Measurements from ENCODE around the gene RBM19. TPM values are rescaled to one million over a fixed set of nuclear protein-coding genes. Genes with fewer than 3 reads are reported as not detected.

RBM19 gene
- total RNA-seq, 1 donor from 2014 or later: 25.5 TPM

- no peak for DNase-seq (ENCODE audit: low read depth)
These were observed 83.4 kb downstream of the RBM19 start for GRCh38 chr12:113882690-113883089.

DNA sequence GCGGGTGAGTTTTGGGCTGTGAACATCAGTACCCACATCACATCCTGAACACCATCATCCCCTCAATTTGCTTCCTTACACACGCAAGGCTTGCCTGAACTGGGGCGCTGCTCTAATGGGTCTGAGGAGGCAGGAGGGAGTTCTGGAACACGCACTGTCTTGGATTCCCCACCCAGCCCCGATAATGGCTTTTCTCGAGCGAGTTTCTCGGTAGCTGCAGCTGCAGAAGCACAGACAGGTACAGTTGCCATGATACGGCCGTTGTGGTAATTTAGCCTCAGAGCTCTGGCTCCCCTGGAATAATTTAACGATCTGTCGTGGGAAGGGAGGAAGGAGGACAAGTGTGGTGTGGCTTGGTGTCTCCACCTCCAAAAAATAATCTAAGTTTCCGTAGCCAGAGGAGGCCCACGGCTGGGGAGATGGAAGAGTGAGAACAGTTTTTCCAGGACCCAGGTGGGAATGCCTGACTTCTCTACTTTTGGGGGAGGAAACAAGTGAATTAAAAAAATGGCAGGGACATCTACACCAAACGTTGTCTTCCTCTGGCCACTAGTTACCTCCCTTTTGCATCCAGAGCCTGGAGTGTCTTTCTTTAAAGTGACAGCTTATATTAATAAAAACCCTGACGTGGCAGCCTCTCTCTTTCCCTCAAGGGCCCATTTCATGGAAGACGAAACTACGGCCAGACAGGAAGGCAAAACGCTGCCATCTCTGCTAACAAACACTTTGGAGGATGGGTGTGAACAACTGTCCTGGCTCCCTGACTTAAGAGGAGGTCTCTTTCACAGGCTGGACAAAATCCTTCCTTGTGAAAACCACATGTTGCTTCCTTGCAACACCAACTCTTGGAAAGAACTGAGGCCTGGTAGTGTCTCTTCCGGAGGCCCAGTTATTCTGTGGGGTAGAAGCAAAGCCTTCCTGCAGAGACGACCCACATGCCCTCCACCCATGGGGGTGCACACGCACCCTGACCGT lies 84.8 kb downstream of the RBM19 start:
- no peak for DNase-seq (ENCODE audit: low read depth)

DNA sequence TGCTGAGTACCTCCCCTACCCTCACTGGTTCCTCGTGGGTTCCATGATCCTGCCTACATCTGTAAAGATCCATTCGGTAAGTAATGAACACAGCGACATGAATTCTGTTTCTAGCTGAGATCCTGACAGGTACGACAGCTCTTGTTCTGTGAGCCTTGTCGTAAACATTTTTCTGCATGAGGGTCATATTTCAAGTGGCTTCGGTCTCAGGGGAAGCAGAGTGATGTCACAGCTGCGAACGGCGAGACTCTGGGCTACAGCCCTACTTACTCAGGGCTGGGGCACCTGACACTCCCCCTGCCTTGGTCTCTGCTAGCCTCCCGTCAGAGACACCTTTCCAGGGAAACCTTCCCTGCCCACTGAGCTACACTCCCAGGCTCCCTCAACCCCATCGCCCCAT lies 85.8 kb downstream of the RBM19 start:
- DNase-seq (ENCODE audit: low read depth): no peak

DNA sequence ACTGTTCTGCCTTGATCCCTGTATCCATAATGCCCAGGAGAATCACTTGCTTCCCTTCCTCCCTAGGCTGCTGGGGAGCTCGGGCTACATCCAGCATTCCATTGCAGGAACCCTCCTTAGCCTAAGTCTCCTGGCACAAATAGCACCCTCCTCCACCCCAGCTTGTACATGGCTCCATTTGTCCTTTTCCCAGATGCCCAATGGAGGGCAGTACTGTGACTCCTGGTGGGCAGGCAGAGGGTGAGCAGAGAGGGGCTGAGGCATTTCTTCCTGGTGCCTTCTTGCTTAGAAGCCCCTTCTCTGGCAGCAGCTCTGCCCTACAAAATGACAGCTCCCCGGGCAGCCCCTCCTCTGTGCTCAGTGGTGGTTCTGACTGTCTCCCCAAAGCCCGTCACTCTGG lies 86.5 kb downstream of the RBM19 start:
- DNase-seq (ENCODE audit: low read depth): no peak

- no peak for DNase-seq (ENCODE audit: low read depth)
These were observed 88.5 kb downstream of the RBM19 start for GRCh38 chr12:113877607-113878006.

GRCh38 chr12:113876160-113876559 lies 90.0 kb downstream of the RBM19 start:
- DNase-seq (ENCODE audit: low read depth): no peak

- no peak for DNase-seq (ENCODE audit: low read depth)
These were observed 90.4 kb downstream of the RBM19 start for GRCh38 chr12:113875691-113876090.

GRCh38 chr12:113874999-113875561 lies 91.0 kb downstream of the RBM19 start:
- no peak for DNase-seq (ENCODE audit: low read depth)

- no peak for DNase-seq (ENCODE audit: low read depth)
These were observed 91.8 kb downstream of the RBM19 start for GRCh38 chr12:113874326-113874725.

- no peak for DNase-seq (ENCODE audit: low read depth)
These were observed 92.4 kb downstream of the RBM19 start for GRCh38 chr12:113873740-113874139.

GRCh38 chr12:113870890-113871289 lies 95.2 kb downstream of the RBM19 start:
- DNase-seq (ENCODE audit: low read depth): no peak

DNA sequence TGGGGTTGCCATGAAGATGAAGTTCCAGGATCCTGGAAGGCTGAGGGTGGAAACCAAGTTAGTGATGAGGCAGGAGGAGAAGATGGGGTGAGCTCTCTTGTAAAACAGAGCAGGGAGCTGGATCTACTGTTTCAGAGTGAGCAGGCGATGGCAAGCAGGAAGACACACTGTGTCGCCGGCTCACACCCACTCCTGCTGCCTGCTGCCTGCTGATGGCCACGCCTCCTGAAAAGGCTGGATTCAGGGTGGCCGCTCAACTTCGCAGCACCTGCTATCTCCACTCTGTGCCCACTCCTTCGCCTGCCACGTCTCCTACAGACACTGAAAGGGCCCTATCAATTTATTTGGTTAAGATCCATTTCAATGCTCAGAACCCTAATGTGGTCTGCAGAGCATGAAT lies 96.1 kb downstream of the RBM19 start:
- no peak for DNase-seq (ENCODE audit: low read depth)

GRCh38 chr12:113868365-113868764 lies 97.8 kb downstream of the RBM19 start:
- no peak for DNase-seq (ENCODE audit: low read depth)

GRCh38 chr12:113867258-113867657 lies 98.9 kb downstream of the RBM19 start:
- no peak for DNase-seq (ENCODE audit: low read depth)

GRCh38 chr12:113866496-113866895 lies 99.6 kb downstream of the RBM19 start:
- no peak for DNase-seq (ENCODE audit: low read depth)

GRCh38 chr12:113863455-113863845 lies 102.7 kb downstream of the RBM19 start:
- DNase-seq (ENCODE audit: low read depth): peak; percentile 18

GRCh38 chr12:113862590-113863454 lies 103.3 kb downstream of the RBM19 start:
- DNase-seq (ENCODE audit: low read depth): peak; percentile 28

- no peak for DNase-seq (ENCODE audit: low read depth)
These were observed 104.3 kb downstream of the RBM19 start for GRCh38 chr12:113861708-113862312.

GRCh38 chr12:113860950-113861349 lies 105.2 kb downstream of the RBM19 start:
- DNase-seq (ENCODE audit: low read depth): peak; percentile 54

GRCh38 chr12:113860059-113860820 lies 105.9 kb downstream of the RBM19 start:
- DNase-seq (ENCODE audit: low read depth): no peak

DNA sequence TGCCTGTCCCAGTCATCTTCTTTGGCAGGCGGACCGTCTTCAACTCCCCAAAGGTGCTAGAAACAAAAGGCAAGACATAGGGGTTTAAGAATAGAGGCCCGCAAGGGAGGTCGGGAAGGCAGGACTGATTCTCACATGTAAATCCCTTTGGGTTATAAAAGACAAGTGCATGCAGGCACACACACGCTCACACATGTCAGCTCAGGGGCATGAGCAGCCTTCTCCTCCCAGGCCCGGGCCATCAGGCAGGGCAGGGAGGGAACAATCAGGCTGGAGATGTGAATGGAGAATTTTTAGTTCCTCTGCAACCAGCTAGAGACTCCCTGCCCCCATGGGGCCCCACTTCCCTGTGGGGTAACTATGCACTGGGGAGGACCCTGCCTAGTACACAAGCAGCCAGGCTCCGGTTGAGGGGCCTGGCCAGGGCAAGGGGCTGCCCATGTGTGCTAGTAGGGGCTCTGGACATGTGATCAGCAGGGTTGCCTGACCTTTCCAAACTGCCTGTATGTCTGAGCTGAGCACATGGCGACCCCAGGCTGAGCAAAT lies 107.2 kb downstream of the RBM19 start:
- DNase-seq (ENCODE audit: low read depth): no peak

All from renal cortical epithelial cell (primary cell).